ENCODE data around the gene MRPL33.

The MRPL33 gene

DNA sequence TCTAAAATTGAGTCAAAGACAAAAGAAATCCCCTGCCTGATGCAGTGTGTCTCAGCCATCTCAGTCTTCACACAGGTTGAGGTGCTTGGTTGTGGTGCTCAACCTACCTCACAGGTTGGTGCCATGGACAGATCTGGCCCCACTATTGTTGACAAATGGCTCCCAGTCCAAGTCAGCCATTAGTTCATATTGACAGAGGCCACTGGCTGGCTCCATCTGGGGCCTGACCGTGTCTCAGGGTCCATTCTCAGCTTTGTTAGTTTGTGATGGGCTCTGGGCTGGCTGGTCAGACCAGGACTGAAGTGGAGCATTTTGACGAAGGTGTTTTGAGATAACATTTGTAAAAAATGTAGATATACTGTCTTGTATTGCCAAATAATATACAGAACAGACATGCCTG, 36.9 kb downstream of the MRPL33 start:
- DNase-seq (ENCODE audit: low read depth, low spot score), result no peak

DNA sequence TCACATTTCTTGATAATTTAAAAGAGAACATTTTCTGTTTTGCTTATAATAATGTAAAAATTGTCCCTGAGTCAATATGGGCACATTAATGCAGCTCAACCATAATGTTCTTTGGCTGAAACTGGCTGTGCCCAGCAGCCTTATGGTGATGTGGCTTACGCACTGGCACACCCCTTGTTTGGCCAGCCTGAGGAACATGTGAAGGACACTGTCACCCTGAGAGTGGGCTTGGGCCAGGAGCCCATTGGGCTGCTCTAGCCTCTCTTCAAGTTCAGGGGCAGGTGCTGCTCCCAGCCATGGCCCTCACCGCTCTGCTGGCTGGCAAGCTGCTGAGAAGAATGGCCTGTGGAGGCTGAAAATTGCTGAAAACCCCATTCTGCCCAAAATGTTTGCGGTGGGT, 37.5 kb downstream of the MRPL33 start:
- DNase-seq (ENCODE audit: low read depth, low spot score), result no peak

DNA sequence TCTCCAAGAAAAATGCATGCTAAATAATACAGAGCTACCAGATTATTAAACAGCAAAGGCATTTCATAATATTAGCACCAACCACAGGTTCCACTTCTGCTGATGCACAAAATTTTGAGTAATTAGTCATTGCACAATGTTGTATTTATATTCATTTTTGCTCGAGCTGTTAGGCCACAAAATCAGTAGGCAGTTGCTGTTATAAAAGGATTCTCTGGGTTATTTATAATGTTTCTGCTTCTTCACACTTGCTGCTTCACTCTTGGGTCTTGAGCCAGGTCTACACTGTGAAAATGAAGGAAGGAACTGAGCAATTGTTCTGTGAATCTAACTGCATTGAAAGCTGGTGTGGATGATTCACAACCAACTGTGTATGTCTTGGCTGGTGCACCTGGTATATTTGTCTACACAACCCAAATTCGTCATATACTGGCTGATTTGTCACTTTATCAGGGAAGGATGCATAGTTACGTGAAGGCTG, 38.3 kb downstream of the MRPL33 start:
- no peak for DNase-seq (ENCODE audit: low read depth, low spot score)

DNA sequence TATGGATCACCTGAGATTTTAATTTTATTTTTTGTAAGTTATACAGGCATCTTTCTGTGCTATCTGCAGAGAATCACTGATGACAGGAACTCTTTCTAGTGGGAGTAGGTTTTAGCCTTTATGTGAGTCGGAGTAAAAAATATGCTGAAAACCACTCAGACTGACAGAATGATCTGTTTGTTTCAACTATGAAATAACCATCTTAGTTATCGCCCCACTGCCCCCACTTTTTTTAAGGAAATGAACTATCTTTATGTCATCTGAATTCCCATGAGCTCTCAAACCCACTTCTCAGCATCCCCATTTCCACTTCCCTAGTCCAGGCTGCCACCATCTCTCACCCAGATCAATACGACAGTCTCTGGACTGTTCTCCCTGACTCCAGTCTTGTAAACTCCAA, 38.9 kb downstream of the MRPL33 start:
- no peak for DNase-seq (ENCODE audit: low read depth, low spot score)

DNA sequence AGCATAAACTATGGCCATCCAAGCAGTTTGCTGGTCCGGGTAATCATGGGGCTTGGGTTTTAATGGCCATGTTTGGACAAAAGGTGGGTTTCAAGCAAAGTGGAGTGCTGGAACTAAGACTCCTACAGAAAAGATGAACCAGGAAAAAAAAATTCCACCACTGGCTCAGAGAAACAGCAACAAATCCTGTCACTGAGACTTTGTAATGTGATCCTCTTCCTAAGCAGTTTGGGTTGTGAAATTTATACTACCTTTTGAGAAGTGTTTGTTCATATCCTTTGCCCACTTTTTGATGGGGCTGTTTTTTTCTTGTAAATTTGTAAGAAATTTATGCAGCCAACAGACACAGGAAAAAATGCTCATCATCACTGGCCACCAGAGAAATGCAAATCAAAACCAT, 40.2 kb downstream of the MRPL33 start:
- DNase-seq (ENCODE audit: low read depth, low spot score), result no peak

DNA sequence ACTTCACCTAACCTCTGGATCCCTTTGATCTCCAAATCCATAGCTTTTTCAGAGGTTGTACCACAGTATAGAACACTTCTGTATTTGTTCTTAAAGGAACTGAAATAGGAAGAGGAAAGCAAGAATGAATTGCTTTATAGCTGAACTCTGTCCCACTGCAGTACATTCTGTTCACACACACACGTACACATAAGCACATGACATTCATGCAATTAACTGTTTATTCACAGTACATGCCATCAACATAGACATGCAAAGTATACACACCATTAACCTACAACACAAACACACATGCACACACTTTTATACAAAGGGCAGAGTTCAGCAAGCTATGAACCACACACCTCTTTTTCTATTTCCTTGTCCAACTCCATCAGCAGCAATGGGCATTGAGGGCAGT, 43.2 kb downstream of the MRPL33 start:
- no peak for DNase-seq (ENCODE audit: low read depth, low spot score)

DNA sequence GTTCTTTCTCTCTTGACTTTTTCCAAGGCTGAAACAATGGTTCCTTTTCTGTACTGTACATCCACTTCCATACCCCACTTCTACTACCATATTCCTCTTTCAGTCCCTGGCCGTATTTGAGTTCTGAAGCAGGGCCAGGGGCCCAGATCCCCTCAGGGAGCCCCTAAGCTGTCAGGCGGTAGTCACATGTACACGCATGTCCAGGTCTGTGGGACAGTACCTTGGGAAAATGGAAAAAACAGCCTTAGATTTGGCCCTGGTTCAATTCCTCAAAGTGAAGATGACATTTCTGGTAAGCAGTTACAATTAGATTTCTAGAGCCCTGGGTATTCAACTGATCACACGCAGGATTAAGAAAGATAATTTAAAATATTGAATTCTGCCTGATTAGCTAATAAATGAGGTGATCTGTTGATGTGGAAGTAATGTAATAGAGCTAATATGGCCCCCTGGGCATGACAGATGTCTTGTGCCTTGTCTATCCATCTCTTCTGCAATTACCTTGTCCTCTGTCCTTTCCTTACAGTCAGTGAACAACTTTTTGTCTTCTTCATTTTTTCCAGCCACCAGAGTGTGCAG, 44.4 kb downstream of the MRPL33 start:
- no peak for DNase-seq (ENCODE audit: low read depth, low spot score)

DNA sequence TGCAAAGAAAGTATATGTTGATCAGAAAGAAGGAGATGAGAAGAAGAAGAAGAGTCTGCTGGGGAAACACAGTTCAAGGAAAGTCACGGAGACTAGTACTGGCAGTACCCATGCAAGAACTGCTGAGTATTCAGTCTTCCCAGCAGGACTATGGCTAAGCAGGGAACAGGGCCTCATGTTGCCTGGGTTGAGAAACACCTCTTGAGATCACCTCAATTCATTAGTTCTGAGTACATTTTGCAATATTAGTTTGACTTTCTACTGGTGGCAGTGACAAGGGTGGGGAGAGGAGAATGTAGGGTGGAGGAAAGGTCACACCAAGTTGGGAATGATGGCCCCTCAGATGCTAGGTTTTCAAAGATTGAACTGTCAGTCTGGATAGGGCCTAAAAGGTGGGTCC, 50.5 kb downstream of the MRPL33 start:
- no peak for DNase-seq (ENCODE audit: low read depth, low spot score)

DNA sequence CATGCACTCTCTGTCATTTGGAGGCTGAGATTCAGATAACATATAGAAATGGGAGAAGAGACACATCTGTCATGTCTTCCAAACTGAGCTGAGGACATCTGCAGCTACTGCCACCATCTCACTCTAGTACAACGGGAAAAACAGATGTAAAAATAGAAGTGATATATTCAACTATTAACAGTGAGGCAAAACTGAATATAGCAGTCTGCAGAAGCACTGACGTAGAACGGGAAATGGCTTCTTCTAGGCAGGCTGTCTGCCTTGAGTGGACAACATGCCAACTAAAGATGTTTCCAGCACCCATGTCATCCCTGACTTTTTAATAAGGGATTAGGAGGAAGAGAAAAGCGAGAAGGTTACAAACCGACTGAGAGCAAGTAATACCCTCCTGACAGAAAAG, 51.6 kb downstream of the MRPL33 start:
- no peak for DNase-seq (ENCODE audit: low read depth, low spot score)

DNA sequence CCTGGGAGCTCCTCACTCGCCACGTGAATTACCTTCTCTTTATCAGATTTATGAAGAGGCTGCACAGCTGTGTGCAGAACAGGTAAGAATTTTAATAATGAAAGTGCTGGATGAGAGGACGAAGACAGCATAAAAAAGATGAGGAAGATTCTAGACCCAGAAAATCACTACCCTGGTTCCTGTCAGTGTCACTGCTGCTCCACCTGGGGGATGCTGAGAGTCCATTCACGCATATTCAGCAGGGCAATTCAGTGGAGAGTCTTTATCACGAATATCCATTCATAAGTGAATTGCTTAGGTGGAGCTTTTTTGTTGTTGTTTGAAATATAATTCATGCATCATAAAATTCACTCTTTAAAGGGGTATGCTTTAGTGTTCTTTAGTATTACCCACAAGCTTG, 52.0 kb downstream of the MRPL33 start:
- DNase-seq (ENCODE audit: low read depth, low spot score), result no peak

DNA sequence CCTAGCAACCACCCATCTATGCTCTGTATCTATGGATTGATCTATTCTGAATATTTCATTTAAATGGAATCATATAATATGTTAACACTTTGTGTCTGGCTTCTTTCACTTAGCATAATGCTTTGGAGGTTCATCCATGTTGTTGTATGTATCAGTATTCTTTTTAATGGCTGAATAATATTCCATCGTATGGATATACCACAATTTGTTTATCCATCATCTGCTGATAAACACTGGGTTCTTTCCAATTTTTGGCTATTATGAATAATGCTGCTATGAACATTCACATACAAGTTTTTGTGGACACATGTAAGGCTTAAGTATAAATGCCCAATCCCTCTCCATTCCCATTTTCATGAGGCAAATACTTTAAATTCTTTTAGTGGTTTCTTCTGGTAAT, 52.9 kb downstream of the MRPL33 start:
- no peak for DNase-seq (ENCODE audit: low read depth, low spot score)

DNA sequence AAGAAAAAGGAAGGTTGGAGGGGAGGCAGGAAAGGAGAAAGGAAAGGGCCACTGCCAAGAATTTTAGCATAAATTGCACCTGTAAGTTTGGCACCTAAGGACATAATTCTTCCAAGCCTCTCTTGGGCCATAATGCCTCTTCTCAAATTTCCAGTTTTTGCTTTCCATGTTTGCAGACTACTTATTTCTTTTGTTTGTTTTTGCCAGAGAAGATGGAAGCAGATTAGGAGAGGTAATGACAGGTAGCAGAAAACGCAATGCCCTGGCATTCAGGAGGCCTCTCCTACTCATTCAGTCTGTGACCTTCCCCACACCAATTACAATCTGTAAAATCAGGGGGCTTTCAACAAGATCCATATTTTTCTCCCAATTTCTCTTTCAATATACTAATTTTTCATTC, 56.8 kb downstream of the MRPL33 start:
- DNase-seq (ENCODE audit: low read depth, low spot score), result no peak
